Chondrocyte (in vitro differentiated cells): ENCODE data around the gene DFFB. TPM values are rescaled to one million over a fixed set of nuclear protein-coding genes. Genes with fewer than 3 reads are reported as not detected.

Source experiments
- DNase-seq: peaks from one replicate; pipeline ENCODE4 v3.0.0; 2021; ENCODE audit warnings: mixed read lengths, low spot score
- H3K27ac Mint-ChIP-seq: one replicate; pipeline ENCODE4 v1.8.0; 2021; ENCODE audit warnings: mild to moderate bottlenecking, moderate library complexity, mixed read lengths; ENCODE audit not compliant: unreplicated experiment
- H3K27me3 Mint-ChIP-seq: 2 replicates; pipeline ENCODE4 v1.8.0; 2021; ENCODE audit warnings: low read depth, mixed read lengths
- H3K36me3 Mint-ChIP-seq: 2 replicates; pipeline ENCODE4 v1.8.0; 2021; ENCODE audit warnings: low read depth, mixed read lengths
- H3K4me1 Mint-ChIP-seq: 2 replicates; pipeline ENCODE4 v1.8.0; 2021; ENCODE audit warnings: low read depth, mild to moderate bottlenecking, mixed read lengths
- H3K4me3 Mint-ChIP-seq: one replicate; pipeline ENCODE4 v1.8.0; 2021; ENCODE audit warnings: mild to moderate bottlenecking, moderate library complexity, mixed read lengths; ENCODE audit not compliant: unreplicated experiment
- H3K9me3 Mint-ChIP-seq: 2 replicates; pipeline ENCODE4 v1.8.0; 2021; ENCODE audit warnings: low read depth, mixed read lengths
- CTCF ChIP-seq: fragments of 200-600 bp; sonication (generic); IDR thresholded peaks from 2 replicates; pipeline ENCODE4 v1.5.0; 2021; ENCODE audit warnings: antibody characterized with exemption, mild to moderate bottlenecking, moderate library complexity
- total RNA-seq: library from RNA; stranded (reverse); gene quantifications from 3 replicates; pipeline ENCODE4 v1.2.1, GENCODE V29; 2021

DFFB gene
- total RNA-seq, 1 donor from 2014 or later, result 8.2 TPM

- Mint-ChIP-seq H3K4me3 (no peak overlapping the region), H3K27ac (no peak overlapping the region), H3K9me3 (no peaks in the 10 kb centered on the region), H3K4me1 (peaks cover 4% of the 10 kb centered on the region), H3K27me3 (peaks cover 10% of the 10 kb centered on the region), H3K36me3 (no peaks in the 10 kb centered on the region)
- DNase-seq, result peak; percentile 81
- TF ChIP-seq CTCF, result no peak
These were observed 51.7 kb downstream of the DFFB start for GRCh38 chr1:3908886-3909517.

GRCh38 chr1:3909615-3910014 is 52.3 kb downstream of the DFFB start:
- DNase-seq, result peak; percentile 56
- no peak overlapping the region for H3K27ac Mint-ChIP-seq
- H3K4me1 Mint-ChIP-seq, result peaks cover 4% of the 10 kb centered on the region
- no peaks in the 10 kb centered on the region for H3K9me3 Mint-ChIP-seq
- no peak overlapping the region for H3K4me3 Mint-ChIP-seq
- TF ChIP-seq CTCF, result no peak
- peaks cover 10% of the 10 kb centered on the region for H3K27me3 Mint-ChIP-seq
- H3K36me3 Mint-ChIP-seq, result no peaks in the 10 kb centered on the region

GRCh38 chr1:3910049-3910731 is 52.9 kb downstream of the DFFB start:
- DNase-seq, result peak; percentile 84
- Mint-ChIP-seq H3K4me1 (peaks cover 4% of the 10 kb centered on the region), H3K27me3 (peaks cover 10% of the 10 kb centered on the region), H3K27ac (no peak overlapping the region), H3K9me3 (no peaks in the 10 kb centered on the region), H3K4me3 (no peak overlapping the region), H3K36me3 (no peaks in the 10 kb centered on the region)
- TF ChIP-seq CTCF, result no peak

GRCh38 chr1:3910857-3911845 is 53.9 kb downstream of the DFFB start:
- H3K27me3 Mint-ChIP-seq, result peaks cover 12% of the 10 kb centered on the region
- peak; percentile 83 for TF ChIP-seq CTCF
- no peaks in the 10 kb centered on the region for H3K9me3 Mint-ChIP-seq
- H3K4me3 Mint-ChIP-seq, result no peak overlapping the region
- H3K36me3 Mint-ChIP-seq, result no peaks in the 10 kb centered on the region
- peaks cover 4% of the 10 kb centered on the region for H3K4me1 Mint-ChIP-seq
- H3K27ac Mint-ChIP-seq, result no peak overlapping the region
- DNase-seq, result peak; percentile 89
